HPDE6-E6E7 (cell line): Measurements from ENCODE around the gene RARG.
A peak's percentile ranks its signal among the peaks of the same experiment; 100 is the strongest.

Experiments
- DNase-seq: peaks from one replicate; pipeline ENCODE4 v3.0.0; 2011; ENCODE audit warnings: missing footprints; ENCODE audit errors: extremely low spot score

Gene RARG

GRCh38 chr12:53223389-53224060, 8.5 kb downstream of the RARG start:
- DNase-seq = no peak

GRCh38 chr12:53222806-53223261, 9.2 kb downstream of the RARG start:
- no peak for DNase-seq

GRCh38 chr12:53222170-53222721, 9.8 kb downstream of the RARG start:
- DNase-seq = no peak

GRCh38 chr12:53221203-53222080, 10.6 kb downstream of the RARG start:
- DNase-seq = no peak

GRCh38 chr12:53220694-53221202, 11.3 kb downstream of the RARG start:
- DNase-seq = peak; percentile 93

- DNase-seq = no peak
Observed at GRCh38 chr12:53219956-53220693, 11.9 kb downstream of the RARG start.

- DNase-seq = no peak
Observed at GRCh38 chr12:53219292-53219955, 12.6 kb downstream of the RARG start.

- DNase-seq = no peak
Observed at GRCh38 chr12:53218551-53219291, 13.3 kb downstream of the RARG start.

GRCh38 chr12:53217931-53218307, 14.1 kb downstream of the RARG start:
- no peak for DNase-seq

GRCh38 chr12:53217051-53217930, 14.7 kb downstream of the RARG start:
- no peak for DNase-seq

GRCh38 chr12:53215497-53215896, 16.5 kb downstream of the RARG start:
- no peak for DNase-seq

- no peak for DNase-seq
Observed at GRCh38 chr12:53214687-53215455, 17.1 kb downstream of the RARG start.

GRCh38 chr12:53214221-53214620, 17.8 kb downstream of the RARG start:
- DNase-seq = no peak

- no peak for DNase-seq
Observed at GRCh38 chr12:53213348-53213747, 18.7 kb downstream of the RARG start.

GRCh38 chr12:53212931-53213330, 19.1 kb downstream of the RARG start:
- DNase-seq = no peak

- no peak for DNase-seq
Observed at GRCh38 chr12:53211476-53212381, 20.3 kb downstream of the RARG start.

- DNase-seq = no peak
Observed at GRCh38 chr12:53210843-53211242, 21.2 kb downstream of the RARG start.
